Measurements from ENCODE around the gene AMTN.
"Not testable (repeated sequence)": the region's sequence is repeated elsewhere in the genome, so short reads cannot be mapped to it uniquely, and the experiment has no call there.

AMTN gene, protein sequence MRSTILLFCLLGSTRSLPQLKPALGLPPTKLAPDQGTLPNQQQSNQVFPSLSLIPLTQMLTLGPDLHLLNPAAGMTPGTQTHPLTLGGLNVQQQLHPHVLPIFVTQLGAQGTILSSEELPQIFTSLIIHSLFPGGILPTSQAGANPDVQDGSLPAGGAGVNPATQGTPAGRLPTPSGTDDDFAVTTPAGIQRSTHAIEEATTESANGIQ

DNA sequence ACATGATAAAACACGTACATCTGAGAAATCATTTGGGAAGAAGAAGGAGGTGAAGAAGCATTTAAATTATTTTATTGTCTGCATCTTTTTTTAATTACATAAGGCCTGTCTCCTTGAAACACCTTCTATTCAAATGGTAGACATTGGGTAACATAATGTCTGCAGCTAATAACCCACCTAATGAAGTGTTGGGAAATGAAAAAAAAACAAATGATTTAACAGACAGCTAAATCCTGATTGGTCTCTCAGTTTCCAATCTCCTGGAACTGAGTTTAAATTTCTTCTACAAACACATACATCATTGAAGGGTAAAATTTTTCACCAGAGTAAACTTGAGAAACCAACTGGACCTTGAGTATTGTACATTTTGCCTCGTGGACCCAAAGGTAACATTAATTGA, at the start of gene AMTN:
TSS of gene AMTN (plus strand) at position 301 of the 400 bp plus-strand sequence. CDS start 209 bp downstream, outside the sequence.
- DNase-seq, result no peak

DNA sequence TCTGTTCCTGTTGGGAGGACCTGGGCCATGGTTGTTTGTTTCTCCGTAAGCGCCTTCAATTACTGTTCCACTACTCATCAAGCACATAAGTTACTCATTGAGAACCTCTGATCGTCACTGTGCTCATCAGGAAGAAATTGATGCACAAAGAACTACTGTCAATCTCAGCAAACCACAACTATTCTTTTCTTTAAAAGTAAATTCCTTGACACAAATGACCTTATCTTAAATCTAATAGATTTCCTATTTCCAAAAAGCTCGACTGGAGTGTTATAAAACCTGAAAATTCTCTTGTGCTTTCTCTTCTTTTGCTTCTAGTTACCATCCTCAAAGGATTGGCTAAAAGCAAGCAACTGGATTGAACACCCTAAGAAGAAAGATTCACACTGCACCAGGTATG, 46.5 kb upstream of the AMTN start, which contains the start of gene MUC7:
TSS of gene MUC7 (plus strand) at position 301 of the 400 bp plus-strand sequence. CDS start 1,825 bp downstream, outside the sequence.
- DNase-seq, result no peak

DNA sequence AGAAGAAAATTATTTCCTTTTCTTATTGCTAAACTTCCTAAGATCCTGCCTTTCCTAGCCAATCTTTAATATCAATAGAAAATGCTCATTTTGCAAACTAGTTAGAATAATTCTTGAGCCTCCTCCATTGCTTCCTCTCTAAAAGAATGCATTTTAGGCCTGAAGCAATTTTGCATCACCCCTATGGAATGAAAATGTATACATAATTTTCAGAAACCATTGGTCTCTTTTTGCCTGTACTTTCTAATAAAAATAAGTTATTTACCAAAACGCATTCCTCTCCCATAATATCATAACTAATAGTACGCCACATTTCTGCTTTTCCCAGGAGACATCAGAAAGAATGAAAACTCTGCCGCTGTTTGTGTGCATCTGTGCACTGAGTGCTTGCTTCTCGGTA, 44.7 kb upstream of the AMTN start:
- DNase-seq, result no peak

DNA sequence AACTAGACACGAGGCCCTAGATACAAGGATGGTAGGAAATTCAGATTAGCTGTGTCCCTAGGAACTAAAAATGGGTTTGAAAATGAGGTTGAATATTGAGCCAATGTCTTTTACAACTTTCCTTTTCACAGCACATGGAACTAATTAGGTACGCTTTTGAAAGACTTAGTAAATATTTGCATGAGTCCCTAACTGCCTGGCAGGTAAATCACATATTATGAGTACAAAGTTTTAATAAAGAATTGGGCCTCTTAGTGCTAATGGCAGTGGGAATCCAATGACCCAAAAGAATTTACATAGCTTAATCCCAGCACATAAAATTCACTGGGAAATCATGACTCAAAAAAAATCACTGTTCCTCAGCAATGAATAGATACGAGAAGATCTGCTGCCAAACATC, 29.6 kb upstream of the AMTN start:
- DNase-seq, result no peak

DNA sequence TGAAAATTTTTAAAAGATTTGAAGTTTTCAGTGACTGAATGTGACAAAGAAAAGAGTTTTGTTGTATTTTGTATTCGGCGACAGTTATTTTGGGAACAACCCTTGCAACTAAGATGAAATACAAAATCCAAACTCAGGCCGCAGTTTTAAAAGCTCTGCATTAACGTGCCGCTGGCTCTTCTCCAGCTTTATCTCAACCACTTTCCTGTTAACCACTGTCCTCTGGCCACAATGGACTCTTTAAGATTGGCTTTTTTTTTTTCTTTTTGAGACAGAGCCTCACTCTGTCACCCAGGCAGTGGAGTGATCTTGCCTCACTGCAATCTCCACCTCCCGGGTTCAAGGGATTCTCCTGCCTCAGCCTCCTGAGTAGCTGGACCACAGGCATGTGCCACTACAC, 22.1 kb upstream of the AMTN start:
- DNase-seq, result no peak

DNA sequence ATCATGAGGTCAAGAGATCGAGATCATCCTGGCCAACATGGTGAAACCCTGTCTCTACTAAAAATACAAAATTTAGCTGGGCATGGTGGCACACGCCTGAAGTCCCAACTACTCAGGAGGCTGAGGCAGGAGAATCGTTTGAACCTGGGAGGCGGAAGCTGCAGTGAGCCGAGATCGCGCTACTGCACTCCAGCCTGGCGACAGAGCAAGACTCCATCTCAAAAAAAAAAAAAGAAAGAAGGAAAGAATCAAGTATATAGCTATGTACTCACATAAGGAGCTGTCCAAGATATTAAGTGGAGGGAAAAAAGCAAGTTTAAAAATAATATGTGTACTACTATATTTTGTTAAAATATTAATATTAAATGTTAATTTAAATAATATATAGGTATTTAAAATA, 16.5 kb upstream of the AMTN start:
- DNase-seq, result not testable (repeated sequence)

DNA sequence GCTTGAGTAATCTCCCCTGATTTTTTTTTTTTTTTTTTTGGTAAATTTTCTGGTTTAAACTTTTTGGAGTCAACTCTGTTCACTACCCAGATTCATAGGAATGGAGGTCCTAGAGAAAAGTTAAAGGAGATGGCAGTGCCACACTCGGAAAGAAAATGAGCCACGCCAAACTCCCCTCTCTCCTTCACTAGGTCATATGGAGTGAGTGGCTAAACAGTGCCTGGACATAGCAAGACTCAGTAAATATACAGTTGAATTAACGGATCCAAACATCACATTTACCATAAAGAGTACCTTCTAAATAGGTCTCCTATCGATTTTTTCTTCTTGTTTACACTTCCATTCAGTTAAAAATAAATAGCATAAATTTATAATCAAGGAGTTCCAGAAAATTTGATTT, 13.6 kb upstream of the AMTN start:
- no peak for DNase-seq

DNA sequence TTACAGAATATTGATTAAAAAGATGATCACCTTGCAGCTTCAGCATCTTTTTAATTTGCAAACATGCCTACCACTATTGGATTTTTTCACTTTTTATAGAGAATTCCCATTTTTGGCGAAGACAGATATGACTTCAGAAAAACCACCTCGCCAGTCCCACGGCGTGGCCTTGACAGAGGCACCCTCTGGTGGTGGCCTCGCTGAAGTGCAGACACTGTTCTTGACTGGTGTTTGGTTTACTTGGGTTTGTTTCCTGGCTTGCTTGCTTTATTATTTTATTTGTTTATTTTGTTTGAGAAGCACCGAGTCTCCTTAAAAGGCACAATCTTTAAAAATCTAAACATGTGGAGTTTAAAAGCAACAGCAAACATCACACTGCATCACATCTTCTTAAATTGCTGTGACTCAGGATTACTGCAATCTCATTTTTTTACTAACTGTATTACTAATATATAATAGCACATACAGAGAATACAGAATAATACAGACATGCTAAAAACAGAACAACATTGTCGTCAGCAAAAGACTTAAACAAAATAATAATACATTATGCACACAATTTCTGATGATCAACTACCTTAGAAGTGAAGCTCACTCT, 13.1 kb upstream of the AMTN start:
- DNase-seq, result peak; percentile 68

DNA sequence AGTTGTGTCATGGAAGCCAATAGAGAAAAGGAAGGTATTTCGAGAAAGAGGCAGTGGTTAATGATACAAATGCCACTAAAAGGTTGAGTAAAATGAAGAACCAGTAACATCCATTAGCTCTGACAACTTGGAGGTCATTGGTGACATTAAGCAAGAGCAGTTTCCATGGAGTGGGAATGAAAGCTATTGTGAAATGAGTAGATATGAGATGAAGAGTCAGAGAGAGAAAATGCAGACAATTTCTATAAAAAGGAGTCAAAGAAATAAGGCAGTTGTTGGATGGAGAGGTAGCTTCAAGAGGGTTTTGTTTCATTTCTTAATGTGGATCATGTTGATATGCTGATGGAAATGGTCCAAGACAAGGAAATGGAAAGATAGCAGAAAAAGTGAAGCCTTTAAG, 9.6 kb upstream of the AMTN start:
- no peak for DNase-seq

DNA sequence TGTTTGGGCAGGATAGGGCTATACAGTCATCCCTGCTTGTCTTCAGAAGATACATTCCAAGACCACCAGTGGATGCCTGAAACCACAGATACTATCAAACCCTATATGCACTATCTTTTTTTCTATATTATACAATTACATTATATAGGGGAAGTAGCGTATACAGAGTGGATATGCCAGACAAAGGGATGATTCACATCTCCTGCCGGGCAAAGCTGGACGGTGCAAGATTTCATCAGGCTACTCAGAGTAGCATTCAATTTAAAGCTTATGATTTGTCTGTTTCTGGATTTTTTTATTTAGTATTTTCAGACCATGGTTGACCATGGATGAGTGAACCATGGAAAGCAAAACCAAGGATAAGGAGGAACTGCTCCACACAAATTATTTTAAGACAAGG, 7.0 kb upstream of the AMTN start:
- DNase-seq, result no peak

DNA sequence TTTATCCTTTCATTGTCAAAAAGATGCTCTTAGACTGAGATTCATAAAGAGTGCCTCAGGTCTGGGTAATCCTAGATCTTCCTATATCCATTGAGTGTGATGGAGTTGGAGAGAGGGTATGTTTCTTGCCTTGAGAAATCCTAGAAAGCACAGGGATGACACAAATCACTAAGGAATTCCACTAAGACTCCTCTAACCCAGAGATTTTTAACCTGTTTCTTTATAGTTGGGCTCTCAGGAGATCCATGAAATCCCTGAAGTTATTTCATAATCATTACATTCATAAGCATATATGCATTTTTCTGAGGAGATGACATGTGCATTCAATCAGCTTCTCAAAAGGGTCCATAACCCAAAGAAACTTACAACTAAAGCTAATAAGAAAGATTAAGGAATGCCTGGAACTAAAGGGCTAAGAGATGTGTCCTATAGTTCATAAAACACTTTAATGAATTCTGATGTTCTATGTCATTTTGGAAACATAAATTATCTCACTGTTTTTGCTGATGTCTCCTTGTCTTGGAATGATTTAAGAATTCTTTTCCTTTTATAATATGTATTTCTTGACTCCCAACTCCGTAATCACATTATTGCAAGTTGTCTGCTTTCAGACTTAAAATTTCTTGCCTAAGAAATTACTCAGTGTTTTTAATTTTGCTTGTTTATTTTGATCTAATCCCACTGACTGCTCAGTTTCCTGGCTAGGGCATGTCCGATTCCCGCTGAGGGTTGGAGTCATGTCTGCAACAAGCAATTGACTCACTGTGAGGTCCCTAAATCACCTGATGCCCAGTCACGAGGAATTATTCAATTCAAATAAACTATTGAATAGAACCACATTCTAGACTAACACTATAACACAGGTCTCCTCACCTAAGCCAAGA, 2.8 kb upstream of the AMTN start:
- DNase-seq, result no peak

DNA sequence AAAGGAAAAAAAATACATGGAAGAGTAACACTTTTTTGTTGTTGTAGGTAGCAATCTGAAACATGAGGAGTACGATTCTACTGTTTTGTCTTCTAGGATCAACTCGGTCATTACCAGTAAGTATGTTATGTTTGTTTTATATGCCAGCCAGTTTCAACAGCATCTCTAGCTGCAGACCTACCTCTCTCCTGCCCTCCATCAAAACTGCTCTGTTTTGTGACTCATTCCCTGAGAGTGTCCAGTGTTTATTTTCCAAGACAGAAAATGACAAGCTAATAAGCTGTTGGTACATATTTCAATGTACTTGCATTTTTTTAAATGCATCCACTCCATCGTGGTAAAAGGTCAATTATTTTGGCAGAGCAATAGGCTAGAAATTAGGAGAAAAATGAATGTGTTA, 347 bp downstream of the AMTN start:
- no peak for DNase-seq

DNA sequence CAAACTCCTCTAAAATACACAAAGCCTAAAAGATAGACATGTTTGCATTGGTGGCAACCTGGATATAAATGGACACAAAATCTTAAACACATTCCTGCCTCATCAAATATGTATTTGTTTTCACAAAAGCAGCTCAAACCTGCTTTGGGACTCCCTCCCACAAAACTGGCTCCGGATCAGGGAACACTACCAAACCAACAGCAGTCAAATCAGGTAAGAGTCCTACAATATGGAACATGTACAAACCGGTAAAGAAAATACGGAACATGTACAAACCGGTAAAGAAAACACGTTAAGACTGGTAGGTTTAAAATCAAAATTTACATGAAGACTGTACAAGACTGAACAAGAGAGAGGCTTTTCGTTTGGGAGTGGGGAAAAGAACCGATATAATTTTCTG, 4.3 kb downstream of the AMTN start:
- DNase-seq, result no peak

DNA sequence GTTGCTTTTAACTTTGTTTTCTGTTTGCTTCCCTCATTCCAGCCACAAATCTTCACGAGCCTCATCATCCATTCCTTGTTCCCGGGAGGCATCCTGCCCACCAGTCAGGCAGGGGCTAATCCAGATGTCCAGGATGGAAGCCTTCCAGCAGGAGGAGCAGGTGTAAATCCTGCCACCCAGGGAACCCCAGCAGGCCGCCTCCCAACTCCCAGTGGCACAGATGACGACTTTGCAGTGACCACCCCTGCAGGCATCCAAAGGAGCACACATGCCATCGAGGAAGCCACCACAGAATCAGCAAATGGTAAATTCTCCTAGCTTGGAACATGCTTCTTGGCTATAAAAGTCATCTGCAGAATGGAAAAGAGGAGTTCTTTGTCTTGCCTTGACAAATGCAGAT, 12.6 kb downstream of the AMTN start:
- DNase-seq, result no peak

DNA sequence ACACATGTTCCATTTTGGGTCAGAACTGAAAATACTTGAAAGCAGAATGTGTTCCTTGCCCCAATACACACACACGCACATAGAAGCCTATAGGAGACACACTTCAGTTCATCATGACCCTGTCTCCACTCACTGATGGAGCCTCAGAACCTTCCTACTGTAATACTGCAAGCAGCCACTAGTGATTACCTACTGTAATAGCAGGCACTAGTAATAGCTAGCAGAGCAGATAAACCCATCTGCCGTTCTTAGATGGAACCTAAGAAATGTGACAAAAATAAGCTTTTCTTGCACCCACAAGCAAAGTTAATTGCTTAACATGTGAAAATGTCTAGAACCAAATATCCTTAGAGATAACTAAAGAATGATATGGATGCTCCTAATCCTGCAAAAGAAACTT, 13.6 kb downstream of the AMTN start:
- no peak for DNase-seq

DNA sequence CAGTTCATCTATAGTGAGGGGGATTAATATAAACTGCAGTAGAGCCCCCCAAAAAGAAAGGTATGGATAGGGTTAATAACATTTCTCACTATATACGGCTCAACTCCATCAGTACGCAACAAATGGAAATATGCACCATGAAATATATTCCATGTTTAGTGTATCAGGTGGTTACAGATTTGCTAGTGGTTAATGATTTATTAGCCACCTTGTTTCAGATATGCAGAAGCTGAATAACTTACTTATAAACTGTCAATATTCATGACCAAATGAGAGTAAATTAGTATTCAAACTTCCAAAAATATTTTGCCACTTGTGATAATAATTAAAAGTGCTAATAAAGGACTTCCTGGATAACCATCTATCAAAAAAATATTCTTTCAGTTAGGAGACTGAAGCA, 14.8 kb downstream of the AMTN start:
- no peak for DNase-seq

DNA sequence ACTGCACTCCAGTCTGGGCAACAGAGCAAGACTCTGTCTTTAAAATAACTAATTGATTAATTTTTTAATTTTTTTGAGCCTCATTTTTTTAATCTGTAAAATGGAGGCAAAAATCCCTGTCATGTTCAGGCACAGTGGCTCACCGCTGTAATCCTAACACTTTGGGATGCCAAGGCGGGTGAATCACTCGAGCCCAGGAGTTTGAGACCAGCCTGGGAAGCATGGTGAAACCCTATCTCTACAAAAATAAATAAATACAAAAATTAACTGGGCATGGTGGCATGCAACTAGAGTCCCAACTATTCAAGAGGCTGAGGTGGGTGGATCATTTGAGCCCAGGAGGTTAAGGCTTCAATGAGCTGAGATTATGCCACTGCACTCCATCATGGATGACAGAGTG, 15.4 kb downstream of the AMTN start:
- DNase-seq, result no peak

DNA sequence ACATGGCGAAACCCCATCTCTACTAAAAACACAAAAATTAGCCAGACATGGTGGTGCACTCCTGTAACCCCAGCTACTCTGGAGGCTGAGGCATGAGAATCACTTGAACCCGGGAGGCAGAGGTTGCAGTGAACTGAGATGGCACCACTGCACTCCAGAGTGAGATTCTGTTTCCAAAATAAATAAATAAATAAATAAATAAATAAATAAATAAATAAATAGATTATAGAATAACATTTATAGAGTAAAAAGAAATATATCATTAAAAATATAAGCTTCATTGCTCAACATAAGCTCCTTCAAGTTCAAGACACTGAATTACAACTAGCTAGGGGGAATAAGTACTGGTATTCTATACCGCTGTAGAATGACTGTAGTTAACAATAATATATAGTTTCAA, 16.5 kb downstream of the AMTN start:
- not testable (repeated sequence) for DNase-seq

DNA sequence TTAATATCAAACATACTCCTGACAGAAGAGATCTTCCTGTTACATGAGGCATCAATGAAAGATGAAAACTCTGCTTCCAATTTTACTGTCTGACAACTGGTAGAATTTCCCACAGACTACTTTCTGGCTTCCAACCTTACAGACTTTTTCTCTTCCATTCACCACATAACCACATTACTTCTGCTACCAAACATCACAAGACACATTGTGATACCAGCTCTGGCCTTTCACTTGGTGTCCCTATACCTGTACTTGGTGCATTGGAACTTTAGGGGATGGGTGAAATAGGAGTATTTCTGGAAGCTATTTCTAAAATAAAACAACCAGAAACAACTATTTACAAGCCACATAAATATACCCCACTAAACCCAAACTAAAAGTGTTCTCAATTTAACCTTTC, 20.5 kb downstream of the AMTN start:
- no peak for DNase-seq

DNA sequence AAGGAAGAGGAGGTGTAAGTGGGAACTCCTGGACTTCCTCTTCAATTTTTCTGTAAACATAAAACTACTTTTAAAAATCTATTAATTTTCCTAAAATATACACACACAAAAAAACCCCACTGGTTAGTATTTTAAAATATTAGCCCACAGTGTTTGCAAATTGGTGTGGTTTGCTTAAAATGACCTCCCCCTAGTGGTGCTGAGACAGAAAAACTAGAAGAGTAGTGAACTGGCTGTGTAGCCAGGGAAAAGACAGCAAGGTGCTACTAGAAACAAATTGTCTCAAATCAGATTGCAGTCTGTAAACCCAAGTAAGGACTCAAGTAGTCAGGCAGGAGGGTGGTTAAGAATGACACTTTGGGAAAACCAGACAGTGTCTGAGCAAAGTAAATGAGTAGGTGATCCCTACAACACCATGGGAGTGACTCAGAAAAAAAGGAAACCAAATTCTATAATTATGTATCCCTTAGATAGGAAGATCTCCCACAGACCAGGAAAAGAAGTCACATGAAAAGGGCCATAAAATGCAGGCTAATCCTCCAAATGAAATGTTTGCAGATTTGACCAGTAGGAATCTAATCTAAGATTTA, 26.0 kb downstream of the AMTN start:
- no peak for DNase-seq

DNA sequence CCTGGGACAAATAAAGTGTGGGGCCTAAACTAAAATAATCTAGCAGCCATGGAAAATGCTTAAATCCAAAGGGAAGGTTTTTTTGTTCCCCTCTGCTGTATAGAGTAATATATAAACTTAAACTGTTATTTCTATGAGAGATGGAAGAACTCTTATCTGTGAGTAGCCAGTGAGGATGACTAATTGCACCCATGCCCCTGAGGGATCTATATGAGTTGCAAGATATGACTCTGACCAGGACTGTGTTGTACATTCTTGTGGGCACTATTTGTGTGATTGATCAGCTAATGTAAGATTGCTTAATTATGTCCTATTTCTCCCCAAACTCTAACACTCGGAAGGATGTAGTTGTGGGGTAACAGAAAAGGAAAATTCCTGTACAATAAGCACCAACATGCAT, 38.5 kb downstream of the AMTN start:
- DNase-seq, result no peak

DNA sequence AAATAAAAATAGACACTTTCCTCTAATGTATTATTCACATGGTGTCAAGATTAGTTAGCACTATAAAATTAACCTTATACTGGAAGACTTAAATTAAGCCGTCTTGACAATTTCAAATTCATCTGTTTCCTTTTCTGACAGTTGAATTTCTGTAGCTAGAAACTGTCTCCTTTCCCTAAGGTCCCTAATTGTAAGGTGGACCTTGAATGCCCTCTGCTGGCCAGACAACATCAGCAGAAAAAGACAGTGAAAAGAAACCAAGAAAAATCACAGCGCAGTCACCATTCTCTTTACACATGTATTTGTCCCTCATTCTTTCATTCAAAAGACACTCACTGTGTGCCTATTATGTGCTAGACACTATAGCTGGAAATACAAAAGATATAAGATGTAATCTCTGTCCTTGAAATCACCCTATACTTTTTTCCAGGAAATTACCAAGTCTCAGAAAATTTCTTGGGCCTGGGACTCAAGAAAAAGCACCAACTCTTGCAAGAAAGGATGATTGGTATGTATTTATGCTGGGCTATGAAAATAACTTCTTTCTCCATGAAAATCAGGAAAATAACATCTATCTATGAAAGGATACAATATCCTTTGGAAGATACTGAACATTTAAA, 41.0 kb downstream of the AMTN start:
- DNase-seq, result peak; percentile 62

DNA sequence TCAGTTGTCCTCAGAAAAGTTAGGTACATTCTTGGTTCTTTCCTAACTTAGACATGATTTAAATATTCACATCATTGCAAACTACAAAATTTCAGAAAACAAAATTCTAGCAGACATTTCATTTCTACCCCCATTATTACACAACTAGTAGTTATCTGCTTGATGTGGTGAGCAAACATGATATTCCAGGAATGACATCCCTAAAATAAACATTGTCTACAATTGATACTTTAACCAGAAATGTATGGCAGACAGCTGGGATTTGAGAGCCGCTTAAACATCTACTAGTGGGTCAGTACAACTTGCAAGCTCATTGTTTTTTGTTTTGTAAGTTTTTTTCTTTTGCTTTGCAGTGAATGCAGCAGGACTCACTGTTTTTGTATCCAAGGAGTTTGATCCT, 41.6 kb downstream of the AMTN start:
- DNase-seq, result no peak
